ENCODE measurements around the gene ADRA2B.
"Not testable (repeated sequence)": the region's sequence is repeated elsewhere in the genome, so short reads cannot be mapped to it uniquely, and the experiment has no call there.

ADRA2B gene

GRCh38 chr2:96146153-96146880 lies 29.9 kb upstream of the ADRA2B start:
- no peak for DNase-seq (ENCODE audit: low read depth, low spot score)
- TF ChIP-seq EZH2 (IDR thresholded peaks at IDR 0.05), result no peak
- TF ChIP-seq POLR2AphosphoS5 (IDR thresholded peaks at IDR 0.05; ENCODE audit: borderline replicate concordance, low read depth, low read length), result no peak
- TF ChIP-seq FOXP2 (optimal IDR thresholded peaks at IDR 0.05; ENCODE audit: control extremely low read depth, extremely low read length, insufficient read depth), result no peak
- Histone ChIP-seq H3K4me3 (no peak overlapping the region), H3K36me3 (ENCODE audit: insufficient read depth, low read length) (no peaks in the 10 kb centered on the region), H3K27ac (no peak overlapping the region), H3K9ac (ENCODE audit: insufficient read length) (no peak overlapping the region), H3K9me3 (ENCODE audit: low read depth, low read length) (no peaks in the 10 kb centered on the region)

GRCh38 chr2:96145848-96146152 lies 29.4 kb upstream of the ADRA2B start:
- Histone ChIP-seq H3K9me3 (ENCODE audit: low read depth, low read length) (no peaks in the 10 kb centered on the region), H3K27ac (no peak overlapping the region), H3K9ac (ENCODE audit: insufficient read length) (no peak overlapping the region), H3K4me3 (no peak overlapping the region), H3K36me3 (ENCODE audit: insufficient read depth, low read length) (no peaks in the 10 kb centered on the region)
- no peak for DNase-seq (ENCODE audit: low read depth, low spot score)
- TF ChIP-seq EZH2 (IDR thresholded peaks at IDR 0.05) (no peak), FOXP2 (optimal IDR thresholded peaks at IDR 0.05; ENCODE audit: control extremely low read depth, extremely low read length, insufficient read depth) (no peak), POLR2AphosphoS5 (IDR thresholded peaks at IDR 0.05; ENCODE audit: borderline replicate concordance, low read depth, low read length) (no peak)

- no peak within 1 kb of the TSS for H3K27ac ChIP-seq
- H3K4me3 ChIP-seq, result no peak within 1 kb of the TSS
- H3K36me3 ChIP-seq (ENCODE audit: insufficient read depth, low read length), result no peaks in the 10 kb centered on the region
- H3K9ac ChIP-seq (ENCODE audit: insufficient read length), result no peak within 1 kb of the TSS
- TF ChIP-seq FOXP2 (optimal IDR thresholded peaks at IDR 0.05; ENCODE audit: control extremely low read depth, extremely low read length, insufficient read depth), result no peak
- peak; percentile 94 for TF ChIP-seq POLR2AphosphoS5 (IDR thresholded peaks at IDR 0.05; ENCODE audit: borderline replicate concordance, low read depth, low read length)
- no peaks in the 10 kb centered on the region for H3K9me3 ChIP-seq (ENCODE audit: low read depth, low read length)
- no peak for DNase-seq (ENCODE audit: low read depth, low spot score)
These were observed 28.9 kb upstream of the ADRA2B start, which contains the start of gene DUSP2 for GRCh38 chr2:96145036-96145847. TSS of gene DUSP2 (minus strand) at chr2:96145440. CDS start at chr2:96145354, 86 bp downstream.

- TF ChIP-seq EZH2 (IDR thresholded peaks at IDR 0.05), result no peak
- no peak for DNase-seq (ENCODE audit: low read depth, low spot score)
- H3K9me3 ChIP-seq (ENCODE audit: low read depth, low read length), result no peaks in the 10 kb centered on the region
- H3K4me3 ChIP-seq, result no peak overlapping the region
- H3K27ac ChIP-seq, result no peak overlapping the region
- H3K36me3 ChIP-seq (ENCODE audit: insufficient read depth, low read length), result no peaks in the 10 kb centered on the region
- H3K9ac ChIP-seq (ENCODE audit: insufficient read length), result no peak overlapping the region
These were observed 28.2 kb upstream of the ADRA2B start for GRCh38 chr2:96144481-96145035.

GRCh38 chr2:96143848-96144480 lies 27.6 kb upstream of the ADRA2B start:
- H3K9ac ChIP-seq (ENCODE audit: insufficient read length), result no peak overlapping the region
- no peaks in the 10 kb centered on the region for H3K36me3 ChIP-seq (ENCODE audit: insufficient read depth, low read length)
- no peak overlapping the region for H3K4me3 ChIP-seq
- H3K9me3 ChIP-seq (ENCODE audit: low read depth, low read length), result no peaks in the 10 kb centered on the region
- no peak overlapping the region for H3K27ac ChIP-seq
- no peak for DNase-seq (ENCODE audit: low read depth, low spot score)
- TF ChIP-seq EZH2 (IDR thresholded peaks at IDR 0.05), result no peak
- TF ChIP-seq POLR2AphosphoS5 (IDR thresholded peaks at IDR 0.05; ENCODE audit: borderline replicate concordance, low read depth, low read length), result no peak
- no peak for TF ChIP-seq FOXP2 (optimal IDR thresholded peaks at IDR 0.05; ENCODE audit: control extremely low read depth, extremely low read length, insufficient read depth)

GRCh38 chr2:96143231-96143847 lies 27.0 kb upstream of the ADRA2B start:
- no peak overlapping the region for H3K27ac ChIP-seq
- DNase-seq (ENCODE audit: low read depth, low spot score), result no peak
- no peaks in the 10 kb centered on the region for H3K9me3 ChIP-seq (ENCODE audit: low read depth, low read length)
- TF ChIP-seq FOXP2 (optimal IDR thresholded peaks at IDR 0.05; ENCODE audit: control extremely low read depth, extremely low read length, insufficient read depth), result no peak
- no peak for TF ChIP-seq POLR2AphosphoS5 (IDR thresholded peaks at IDR 0.05; ENCODE audit: borderline replicate concordance, low read depth, low read length)
- no peak for TF ChIP-seq EZH2 (IDR thresholded peaks at IDR 0.05)
- no peak overlapping the region for H3K4me3 ChIP-seq
- no peak overlapping the region for H3K9ac ChIP-seq (ENCODE audit: insufficient read length)
- H3K36me3 ChIP-seq (ENCODE audit: insufficient read depth, low read length), result no peaks in the 10 kb centered on the region

DNA sequence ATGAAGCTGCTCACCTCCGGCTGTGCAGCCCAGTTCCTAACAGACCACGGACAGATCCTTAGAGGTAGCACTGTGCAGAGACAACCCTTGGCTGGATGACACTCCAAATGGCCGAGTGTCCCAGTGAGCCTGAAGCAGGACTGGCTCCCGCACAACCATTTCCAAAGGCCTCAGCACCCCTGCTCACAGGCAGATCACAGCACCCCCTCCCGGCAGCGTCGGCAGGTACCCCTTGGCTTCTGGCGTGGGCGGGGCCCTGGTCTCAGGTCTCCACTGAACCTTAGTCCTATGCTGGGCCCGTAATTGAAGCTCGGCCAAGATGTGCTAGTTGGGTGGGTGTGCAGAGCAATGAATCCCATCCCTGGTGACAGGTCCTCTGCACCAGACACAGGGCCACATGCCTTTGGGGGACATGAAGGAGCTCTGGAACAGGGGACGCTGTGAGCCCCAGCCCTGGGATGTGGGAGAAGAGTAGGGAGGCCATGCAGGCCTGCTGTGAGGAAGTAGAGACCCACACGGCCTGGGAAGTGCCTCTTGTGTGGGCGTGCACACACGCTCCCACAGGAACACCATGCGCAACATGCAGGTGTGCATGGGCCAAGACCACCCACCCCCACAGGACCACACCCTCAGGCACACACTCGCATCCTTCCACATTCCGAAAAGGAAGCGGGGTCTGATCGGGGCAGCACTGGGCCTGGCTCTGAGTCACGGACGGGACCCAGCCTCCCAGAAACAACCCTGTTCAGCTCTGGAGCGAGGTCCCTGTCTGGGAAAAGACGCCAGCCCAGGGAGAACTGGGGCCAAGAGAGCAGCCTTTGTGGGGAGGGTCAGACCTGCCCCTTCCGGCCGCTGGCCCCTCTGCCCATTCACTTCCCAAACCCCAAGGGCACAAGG lies 26.1 kb upstream of the ADRA2B start:
- H3K4me3 ChIP-seq, result no peak overlapping the region
- no peak overlapping the region for H3K9ac ChIP-seq (ENCODE audit: insufficient read length)
- DNase-seq (ENCODE audit: low read depth, low spot score), result no peak
- no peak for TF ChIP-seq EZH2 (IDR thresholded peaks at IDR 0.05)
- no peak for TF ChIP-seq POLR2AphosphoS5 (IDR thresholded peaks at IDR 0.05; ENCODE audit: borderline replicate concordance, low read depth, low read length)
- TF ChIP-seq FOXP2 (optimal IDR thresholded peaks at IDR 0.05; ENCODE audit: control extremely low read depth, extremely low read length, insufficient read depth), result no peak
- H3K27ac ChIP-seq, result no peak overlapping the region
- no peaks in the 10 kb centered on the region for H3K9me3 ChIP-seq (ENCODE audit: low read depth, low read length)
- no peaks in the 10 kb centered on the region for H3K36me3 ChIP-seq (ENCODE audit: insufficient read depth, low read length)

GRCh38 chr2:96141624-96141967 lies 25.2 kb upstream of the ADRA2B start:
- not testable (repeated sequence) for H3K27ac ChIP-seq, H3K4me3 ChIP-seq

More at GRCh38 chr2:96141624-96141967, 25.2 kb upstream of the ADRA2B start:
- not testable (repeated sequence) for DNase-seq (ENCODE audit: low read depth, low spot score); H3K36me3 ChIP-seq (ENCODE audit: insufficient read depth, low read length); H3K9ac ChIP-seq (ENCODE audit: insufficient read length); H3K9me3 ChIP-seq (ENCODE audit: low read depth, low read length)

Measured in SK-N-MC (cell line).